ENCODE measurements around the gene ANP32A. TPM values are rescaled to one million over a fixed set of nuclear protein-coding genes. Genes with fewer than 3 reads are reported as not detected.

Gene ANP32A
- total RNA-seq = 165 TPM

DNA sequence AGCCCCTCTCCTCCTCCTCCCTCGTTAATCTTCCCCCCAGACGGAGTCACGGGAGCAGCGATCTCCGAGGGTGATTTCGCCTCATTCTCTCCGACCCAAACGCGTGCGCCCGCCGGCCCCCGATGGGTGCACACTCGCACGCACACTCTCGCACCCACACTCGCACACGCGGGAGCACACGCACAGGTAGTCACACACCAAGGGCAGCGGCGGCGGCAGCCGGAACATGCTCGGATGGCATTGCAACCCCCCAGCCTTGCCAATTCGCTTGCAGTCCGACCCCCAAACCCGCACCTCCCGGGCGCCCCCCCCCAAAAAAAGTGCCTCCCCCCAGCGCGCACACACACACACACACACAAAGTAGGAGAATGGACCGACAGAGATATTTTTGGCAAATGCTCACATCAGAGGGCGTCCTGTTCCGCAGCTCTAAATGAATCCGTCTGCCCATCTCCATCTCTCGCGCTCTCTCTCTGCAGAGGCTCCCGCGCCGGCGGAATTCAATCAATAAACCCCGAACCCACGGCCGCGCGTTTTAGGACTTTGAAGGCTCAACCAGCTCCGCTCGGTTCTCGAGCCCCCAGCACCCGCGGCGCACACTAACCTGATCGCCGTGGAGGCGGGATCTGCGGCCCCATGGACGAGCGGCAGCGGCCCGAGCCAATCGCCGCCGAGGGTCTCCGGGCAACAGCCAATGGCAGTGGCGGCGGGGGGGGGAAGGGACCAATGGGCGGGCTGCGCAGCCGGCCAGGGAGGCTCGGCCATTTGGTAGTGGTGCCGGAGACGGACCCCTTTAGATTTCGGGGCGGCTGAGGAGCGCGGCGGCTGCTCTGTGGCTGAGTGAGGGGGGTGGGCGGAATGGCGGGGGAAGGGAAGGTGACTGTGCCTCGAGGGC, at the start of gene ANP32A:
Gene ANP32A, minus strand, starts transcription at position 601 of the 895 bp plus-strand sequence. Its CDS starts 144 bp downstream, at position 457.

Other genes starting within 250 kb of the ANP32A start
- 43.0 TPM for gene CORO2B, start 241.9 kb downstream of the ANP32A start, total RNA-seq
- gene SPESP1, start 109.6 kb upstream of the ANP32A start, total RNA-seq = 0.93 TPM
- 0.55 TPM for gene NOX5, start 193.8 kb upstream of the ANP32A start, total RNA-seq